GM18498 (cell line): ENCODE data around the gene CHRNA10.

Experiments used
- ATAC-seq: cut with Tn5 transposase; IDR thresholded peaks from one replicate; pipeline ENCODE4 v1.9.1; 2021; ENCODE audit warnings: mild to moderate bottlenecking, moderate library complexity; ENCODE audit not compliant: unreplicated experiment

The CHRNA10 gene

DNA sequence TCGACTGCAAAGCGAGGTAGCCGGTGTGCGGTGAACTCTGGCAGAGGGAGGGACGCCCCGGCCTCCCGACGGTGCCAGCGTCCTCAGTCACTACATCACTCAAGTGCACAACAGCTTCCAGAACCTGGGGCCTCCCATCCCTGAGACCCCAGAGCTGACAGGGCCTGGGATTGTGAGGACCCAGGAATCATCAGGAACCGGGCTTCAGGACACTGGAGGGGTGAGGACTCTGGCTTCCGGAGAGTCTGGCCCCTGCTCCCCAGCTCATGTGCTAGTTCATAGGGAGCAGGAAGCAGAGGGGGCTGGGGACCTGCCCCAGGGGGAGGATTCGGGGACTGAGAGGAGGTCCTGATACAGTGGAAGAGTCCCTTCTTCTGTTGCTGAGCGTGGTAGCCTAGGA is 34.0 kb downstream of the CHRNA10 start:
- no peak for ATAC-seq

DNA sequence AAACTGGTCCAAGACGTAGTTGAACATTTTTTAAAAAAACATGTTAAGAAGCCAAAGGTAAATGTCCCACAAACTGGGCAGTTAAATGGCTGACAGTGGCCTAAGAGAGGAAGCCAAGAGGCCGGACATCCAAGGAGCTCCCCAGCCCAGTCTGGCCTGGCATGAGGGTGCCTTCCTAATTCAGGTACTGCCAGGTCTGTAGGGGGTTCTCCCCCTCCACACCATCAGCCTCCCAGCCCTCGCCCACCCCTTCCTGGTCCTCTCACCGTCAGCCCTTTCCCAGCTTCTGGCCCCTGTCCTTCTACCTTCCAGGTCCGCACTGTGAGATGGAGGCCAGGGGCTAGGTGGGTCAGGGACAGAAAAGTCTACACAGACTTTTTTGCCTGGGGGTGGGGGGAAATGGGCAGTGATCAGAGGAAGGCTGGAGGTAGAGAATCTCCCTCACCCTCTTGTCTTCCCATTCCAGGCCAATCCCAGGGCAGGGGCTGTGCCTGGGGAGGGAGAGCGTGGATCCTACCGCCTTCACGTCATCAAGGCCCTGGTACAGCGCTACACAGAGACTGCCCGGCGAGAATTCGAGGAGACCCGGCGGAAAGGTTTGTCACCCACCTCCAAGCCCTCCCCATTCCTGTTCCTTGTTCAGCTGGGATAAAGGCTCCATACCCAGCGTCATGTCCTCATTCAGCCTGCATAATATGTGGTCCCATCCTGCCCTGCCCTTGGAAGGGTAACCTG is 35.4 kb downstream of the CHRNA10 start:
- no peak for ATAC-seq

DNA sequence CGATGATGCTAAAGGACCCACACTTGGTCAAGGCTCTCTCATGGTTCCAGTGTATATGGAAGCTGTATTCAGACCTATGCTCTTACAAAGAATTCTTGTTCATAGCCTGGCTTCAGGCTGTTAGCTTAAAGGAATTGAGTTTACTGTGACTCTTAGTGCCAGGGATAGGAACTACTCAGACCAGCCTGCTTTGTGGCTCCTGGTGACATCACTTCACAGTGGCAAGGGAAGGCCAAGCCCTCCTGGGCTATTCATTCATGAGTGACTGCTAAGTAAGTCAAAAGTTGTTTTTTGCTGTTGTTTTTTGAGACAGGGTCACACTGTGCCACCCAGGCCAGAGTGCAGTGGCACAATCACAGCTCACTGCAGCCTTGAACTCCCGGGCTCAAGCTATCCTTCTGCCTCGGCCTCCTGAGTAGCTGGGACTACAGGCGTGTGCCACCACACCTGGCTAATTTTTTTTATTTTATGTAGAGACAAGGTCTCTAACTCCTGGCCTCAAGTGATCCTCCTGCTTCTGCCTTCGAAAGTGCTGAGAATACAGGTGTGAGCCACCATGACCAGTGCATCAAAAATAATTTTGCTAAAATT is 39.0 kb downstream of the CHRNA10 start:
- no peak for ATAC-seq

DNA sequence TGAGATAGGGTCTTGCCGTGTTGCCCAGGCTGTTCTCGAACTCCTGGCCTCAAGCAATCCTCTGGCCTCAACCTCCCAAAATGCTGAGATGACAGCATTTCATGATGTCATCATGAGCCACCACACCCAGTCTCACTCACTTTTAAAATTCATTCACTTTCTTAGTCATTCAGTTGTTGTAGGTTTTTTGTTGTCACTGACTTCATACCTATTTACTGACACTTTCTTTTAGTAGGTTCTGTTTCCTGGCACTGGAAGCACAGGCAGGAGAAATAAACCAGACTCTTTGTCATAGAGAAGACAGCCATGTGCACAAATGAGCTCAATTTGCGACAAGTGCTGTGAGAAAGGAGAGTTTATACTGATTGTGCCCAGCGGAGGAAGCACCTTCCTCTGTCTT is 39.9 kb downstream of the CHRNA10 start:
- no peak for ATAC-seq

DNA sequence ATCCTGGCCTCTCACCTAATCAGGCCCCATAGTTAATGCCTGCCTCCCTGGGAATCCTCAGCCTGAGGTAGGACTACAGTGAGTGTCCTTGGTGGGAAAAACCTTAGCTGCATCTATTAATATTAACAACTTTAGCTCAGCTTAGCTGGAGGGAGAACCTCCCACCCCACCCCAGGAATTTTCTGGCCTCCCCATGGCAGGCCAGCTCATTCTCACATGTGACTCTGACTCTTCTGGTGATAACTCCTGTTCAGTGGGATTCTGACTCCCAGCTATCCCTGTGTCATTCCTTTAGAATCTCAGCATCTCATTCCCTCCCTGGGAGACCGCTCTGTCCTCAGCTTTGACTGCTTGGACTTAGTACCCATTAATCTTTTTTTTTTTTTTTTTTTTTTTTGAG is 43.9 kb downstream of the CHRNA10 start:
- ATAC-seq = no peak

DNA sequence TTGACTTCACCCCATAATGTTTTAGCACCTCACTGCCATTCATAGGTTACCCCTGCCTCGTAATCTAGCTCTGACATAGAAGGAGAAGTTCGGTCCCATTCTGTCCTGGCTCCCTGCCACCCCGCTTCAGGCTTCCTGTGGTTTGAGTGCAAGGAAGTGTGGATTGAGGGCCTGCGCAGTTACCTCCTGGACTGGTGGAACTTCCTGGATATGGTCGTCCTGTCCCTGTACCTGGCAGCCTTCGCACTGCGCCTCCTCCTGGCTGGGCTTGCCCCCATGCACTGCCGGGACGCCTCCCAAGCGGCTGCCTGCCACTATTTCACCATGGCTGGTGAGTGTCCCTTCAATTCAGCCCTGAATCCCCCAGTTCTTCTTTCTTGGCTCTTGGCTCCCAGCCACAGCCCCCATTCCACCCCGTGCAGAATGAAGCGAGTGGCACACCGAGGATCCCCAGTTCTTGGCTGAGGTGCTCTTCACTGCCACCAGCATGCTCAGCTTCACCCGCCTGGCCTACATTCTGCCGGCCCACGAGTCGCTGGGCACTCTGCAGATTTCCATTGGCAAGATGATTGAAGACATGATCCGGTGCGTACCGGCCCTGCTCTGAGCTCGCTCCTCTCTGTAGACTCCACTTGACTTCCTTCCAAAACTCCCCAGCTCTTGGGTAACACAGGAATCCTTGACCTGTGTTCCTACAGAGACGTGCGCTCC is 44.8 kb downstream of the CHRNA10 start:
- no peak for ATAC-seq

DNA sequence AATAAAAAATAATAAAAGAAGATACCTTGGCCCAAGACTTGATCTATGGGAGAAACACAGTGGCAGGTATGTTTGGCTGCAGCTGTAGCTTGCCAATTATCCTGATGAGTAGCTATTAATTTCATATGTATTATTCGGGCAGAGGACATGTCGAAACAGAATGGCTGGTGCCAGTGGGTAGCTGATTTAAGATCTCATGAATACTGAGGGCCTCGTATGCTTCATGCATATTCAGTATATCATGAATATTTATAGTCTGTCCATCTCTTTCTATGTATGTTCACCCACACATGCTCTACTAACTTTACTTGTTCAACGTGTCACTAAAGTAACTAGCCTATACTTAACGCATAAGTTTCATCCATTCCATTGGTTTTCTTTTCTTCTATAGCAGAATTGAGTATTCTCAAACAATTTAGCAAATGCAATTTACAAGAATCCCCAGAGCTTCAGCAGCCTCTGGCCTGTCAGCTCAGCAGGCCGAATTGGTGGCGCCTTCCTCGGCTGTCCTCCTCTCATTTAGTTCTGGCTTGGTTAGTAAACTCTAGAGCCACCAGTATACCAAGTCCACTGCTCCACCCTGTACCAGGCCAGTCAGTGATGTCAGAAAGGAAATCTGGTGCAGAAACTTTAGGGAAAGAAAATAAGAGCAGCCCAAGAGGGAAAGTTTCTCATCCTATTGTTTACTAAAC is 47.3 kb downstream of the CHRNA10 start:
- ATAC-seq = no peak

DNA sequence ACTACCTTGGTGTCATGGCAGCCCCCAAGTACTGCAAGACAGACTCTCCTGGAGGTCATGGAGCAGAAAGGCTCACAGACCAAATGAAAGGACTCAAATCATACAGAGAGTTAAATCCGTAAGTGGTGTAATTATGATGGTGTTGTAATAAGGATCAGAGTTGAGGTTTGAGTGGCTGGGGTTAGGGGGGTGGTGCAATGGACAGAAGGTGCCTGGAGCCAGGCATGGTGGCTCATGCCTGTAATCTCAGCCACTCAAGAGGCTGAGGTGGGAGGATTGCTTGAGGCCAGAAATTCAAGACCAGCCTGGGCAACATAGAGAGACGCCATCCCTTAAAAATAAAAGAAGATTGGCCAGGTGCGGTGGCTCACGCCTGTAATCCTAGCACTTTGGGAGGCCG is 48.1 kb downstream of the CHRNA10 start:
- no peak for ATAC-seq

DNA sequence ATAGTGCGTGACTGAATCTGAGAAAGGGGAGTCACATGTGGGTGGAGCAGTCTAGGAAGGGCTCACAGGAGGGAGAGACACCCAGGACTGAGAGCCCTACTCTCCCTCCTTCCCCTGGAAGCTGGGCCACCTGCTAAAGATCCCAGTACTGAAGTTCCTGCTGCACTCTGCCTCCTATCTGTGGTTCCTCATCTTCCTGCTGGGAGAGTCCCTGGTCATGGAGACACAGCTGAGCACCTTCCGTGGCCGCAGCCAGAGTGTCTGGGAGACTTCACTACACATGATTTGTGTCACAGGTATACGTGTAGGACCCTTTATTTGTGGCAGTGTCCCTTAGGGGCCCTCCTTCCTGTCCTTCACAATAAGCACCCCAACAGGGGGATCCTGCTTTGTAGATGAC is 48.7 kb downstream of the CHRNA10 start:
- ATAC-seq = no peak

DNA sequence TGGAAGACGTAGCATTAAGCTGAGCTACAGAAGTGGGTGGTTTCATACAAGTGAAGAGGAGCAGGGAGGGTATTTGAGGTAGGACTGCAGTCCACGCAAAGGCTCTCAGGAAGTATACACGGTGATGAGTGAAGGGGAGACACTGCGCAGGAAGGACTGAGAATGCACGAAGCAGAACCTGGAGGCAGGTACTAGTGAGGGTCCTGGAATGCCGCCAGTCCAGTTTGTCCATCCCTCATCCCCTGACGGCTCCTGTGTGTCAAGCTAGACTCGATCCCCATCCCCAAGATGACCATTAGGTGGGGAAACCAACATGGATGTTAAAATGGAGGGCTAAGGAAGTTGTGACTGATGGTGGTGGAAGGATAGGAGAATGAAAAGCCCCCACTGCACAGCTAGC is 53.2 kb downstream of the CHRNA10 start:
- no peak for ATAC-seq

DNA sequence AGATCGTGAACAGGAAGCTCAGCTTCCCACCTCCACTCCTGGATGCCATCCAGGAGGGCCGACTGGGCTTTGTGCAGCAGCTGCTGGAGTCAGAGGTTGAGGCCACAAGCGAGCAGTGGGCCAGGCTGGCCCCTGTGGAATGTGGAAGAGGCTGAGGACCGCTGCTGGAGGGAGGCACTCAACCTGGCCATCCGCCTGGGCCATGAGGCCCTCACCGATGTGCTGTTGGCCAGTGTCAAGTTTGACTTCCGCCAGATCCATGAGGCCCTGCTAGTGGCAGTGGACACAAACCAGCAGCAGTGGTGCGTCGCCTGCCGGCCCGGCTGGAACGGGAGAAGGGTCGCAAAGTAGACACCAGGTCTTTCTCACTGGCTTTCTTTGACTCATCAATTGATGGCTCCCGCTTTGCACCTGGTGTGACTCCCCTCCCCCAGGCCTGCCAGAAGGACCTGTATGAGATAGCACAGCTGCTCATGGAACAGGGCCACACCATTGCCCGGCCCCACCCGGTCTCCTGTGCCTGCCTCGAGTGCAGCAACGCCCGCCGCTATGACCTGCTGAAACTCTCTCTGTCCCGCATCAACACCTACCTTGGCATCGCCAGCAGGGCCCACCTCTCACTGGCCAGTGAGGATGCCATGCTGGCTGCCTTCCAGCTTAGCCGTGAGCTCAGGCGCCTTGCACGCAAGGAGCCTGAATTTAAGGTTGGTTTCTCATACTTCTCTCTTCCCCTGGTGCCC is 54.3 kb downstream of the CHRNA10 start:
- ATAC-seq = no peak

DNA sequence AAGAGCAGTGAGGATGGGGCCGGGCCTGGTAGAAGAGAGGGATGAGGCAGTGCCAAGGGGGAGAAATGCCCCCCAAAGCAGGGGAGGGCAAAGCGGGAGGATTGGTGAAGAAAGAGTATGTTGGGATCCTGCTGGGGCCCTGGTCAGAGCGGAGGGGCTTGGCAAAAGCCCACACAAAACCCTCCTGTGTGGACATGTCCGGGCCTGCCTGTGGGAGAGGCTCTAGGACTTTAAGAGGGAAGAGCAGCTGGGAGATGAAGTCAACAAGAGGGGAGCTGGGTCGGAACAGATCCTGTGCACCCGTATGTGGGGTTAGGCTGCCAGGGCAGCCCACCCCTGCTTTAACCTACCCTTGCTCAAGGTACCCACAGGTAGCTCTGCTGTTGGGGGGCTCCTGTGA is 55.2 kb downstream of the CHRNA10 start:
- ATAC-seq = no peak
